HG03442 (cell line): ENCODE results near the gene SCUBE3.

Experiments
- ATAC-seq: cut with Tn5 transposase; IDR thresholded peaks from one replicate; pipeline ENCODE4 v1.9.1; 2021; ENCODE audit warnings: mild to moderate bottlenecking, moderate library complexity; ENCODE audit not compliant: unreplicated experiment

Gene SCUBE3

GRCh38 chr6:35264550-35265274, 51.0 kb downstream of the SCUBE3 start:
- no peak for ATAC-seq

GRCh38 chr6:35265523-35265922, 51.8 kb downstream of the SCUBE3 start:
- no peak for ATAC-seq

GRCh38 chr6:35267446-35267845, 53.7 kb downstream of the SCUBE3 start:
- no peak for ATAC-seq

- no peak for ATAC-seq
These were observed 54.1 kb downstream of the SCUBE3 start for GRCh38 chr6:35267897-35268296.

- ATAC-seq: no peak
These were observed 58.2 kb downstream of the SCUBE3 start for GRCh38 chr6:35272005-35272404.

- no peak for ATAC-seq
These were observed 60.2 kb downstream of the SCUBE3 start for GRCh38 chr6:35273822-35274559.

GRCh38 chr6:35275744-35276260, 62.0 kb downstream of the SCUBE3 start:
- no peak for ATAC-seq

GRCh38 chr6:35278708-35279107, 65.0 kb downstream of the SCUBE3 start:
- ATAC-seq: no peak

GRCh38 chr6:35280903-35281302, 67.1 kb downstream of the SCUBE3 start:
- no peak for ATAC-seq

GRCh38 chr6:35282472-35282871, 68.7 kb downstream of the SCUBE3 start:
- ATAC-seq: no peak

GRCh38 chr6:35283361-35283760, 69.6 kb downstream of the SCUBE3 start:
- no peak for ATAC-seq

GRCh38 chr6:35287671-35288396, 74.1 kb downstream of the SCUBE3 start:
- ATAC-seq: no peak

- no peak for ATAC-seq
These were observed 75.1 kb downstream of the SCUBE3 start for GRCh38 chr6:35288834-35289233.

- ATAC-seq: no peak
These were observed 77.7 kb downstream of the SCUBE3 start for GRCh38 chr6:35291491-35291890.

- ATAC-seq: no peak
These were observed 78.7 kb downstream of the SCUBE3 start for GRCh38 chr6:35292494-35292893.

- ATAC-seq: no peak
These were observed 79.9 kb downstream of the SCUBE3 start for GRCh38 chr6:35293681-35294080.

- ATAC-seq: no peak
These were observed 80.7 kb downstream of the SCUBE3 start for GRCh38 chr6:35294308-35294945.

- no peak for ATAC-seq
These were observed 81.3 kb downstream of the SCUBE3 start for GRCh38 chr6:35295036-35295435.

- ATAC-seq: no peak
These were observed 82.0 kb downstream of the SCUBE3 start for GRCh38 chr6:35295521-35296315.

GRCh38 chr6:35296931-35297600, 83.3 kb downstream of the SCUBE3 start:
- no peak for ATAC-seq
